Omental fat pad (tissue), 4 donors: ENCODE results near the gene SOX18. TPM values are rescaled to one million over a fixed set of nuclear protein-coding genes. Genes with fewer than 3 reads are reported as not detected.

Experiments used
- ATAC-seq: fragments of 150-250 bp; one replicate; pipeline ENCODE4 v1.9.1; 2016; ENCODE audit warnings: mild to moderate bottlenecking, moderate library complexity; ENCODE audit not compliant: low FRiP score
- DNase-seq: peaks from one replicate; pipeline ENCODE4 v3.0.0-alpha.2; 2019; ENCODE audit warnings: low spot score
- CTCF ChIP-seq, 3 donors: fragments of 450-650 bp; IDR thresholded peaks; one replicate each; pipeline ENCODE4 v1.5.1; 2016 to 2017; ENCODE audit warnings: antibody characterized with exemption in 3 of 3, mild to moderate bottlenecking in 3 of 3, moderate library complexity in 2 of 3
- total RNA-seq, 4 donors: library from RNA; depleted of rRNA; stranded (reverse); fragments of >200 nt; gene quantifications; one replicate each; pipeline ENCODE4 v1.1.0, GENCODE V29; 2016

Gene SOX18
- total RNA-seq, 4 donors from 2014 or later: 2.9 to 16.7 (median 7.7) TPM

DNA sequence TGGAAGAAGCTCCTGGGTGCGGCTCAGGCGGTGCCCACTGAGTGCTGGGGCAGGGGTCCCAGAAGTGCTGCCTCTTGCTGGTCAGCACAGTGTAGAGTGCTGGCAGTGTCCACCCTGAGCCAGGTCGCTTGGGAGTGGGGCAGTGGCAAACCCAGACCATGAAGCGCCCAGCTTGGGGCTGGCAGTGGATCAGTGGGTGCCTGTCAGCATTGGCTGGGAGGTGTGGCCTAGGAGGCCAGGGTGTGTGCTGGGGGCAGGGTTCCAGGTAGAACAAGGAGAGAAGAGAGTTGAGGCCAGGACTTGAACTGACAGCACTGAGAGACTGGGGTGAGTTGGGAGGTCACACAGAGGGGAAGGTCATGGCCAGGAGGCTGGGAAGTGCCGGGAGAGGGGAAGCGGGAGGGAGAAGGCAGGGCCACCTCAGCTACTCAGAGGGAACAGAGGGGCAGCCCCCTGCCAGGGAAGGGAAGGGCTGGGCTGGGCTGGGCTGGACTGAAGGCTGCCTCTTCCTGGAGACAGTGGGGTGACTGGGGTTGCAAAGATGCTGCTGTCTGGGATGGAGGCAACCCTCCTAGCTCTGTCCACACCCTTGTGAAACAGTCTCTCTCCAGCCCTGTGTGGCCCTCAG, 17.7 kb upstream of the SOX18 start:
- DNase-seq (no peak), ATAC-seq (no peak)
- TF ChIP-seq CTCF (IDR thresholded peaks at IDR 0.05): no peak

DNA sequence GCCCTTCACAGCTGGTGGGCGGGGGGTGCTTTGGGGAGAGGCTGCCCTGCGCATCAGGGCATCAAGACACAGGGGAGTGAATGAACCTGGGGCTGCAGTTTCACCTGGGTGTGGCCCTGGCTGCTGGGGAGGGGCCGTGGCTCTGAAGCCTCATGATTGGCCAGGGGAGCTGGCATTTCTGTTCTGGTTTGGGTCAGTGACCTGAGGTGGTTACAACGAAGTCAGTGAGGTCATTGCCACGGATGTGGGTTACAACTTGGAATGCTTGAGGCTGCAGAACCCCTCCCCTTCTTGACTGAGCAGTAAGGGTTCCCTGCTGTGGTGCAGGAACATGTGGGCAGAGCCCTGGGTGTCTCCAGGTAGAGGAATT, 16.5 kb upstream of the SOX18 start:
- TF ChIP-seq CTCF (IDR thresholded peaks at IDR 0.05): no peak
- no peak for ATAC-seq
- DNase-seq: no peak

GRCh38 chr20:64065062-64065973, 15.9 kb upstream of the SOX18 start:
- no peak for TF ChIP-seq CTCF (IDR thresholded peaks at IDR 0.05)
- ATAC-seq (no peak), DNase-seq (no peak)

- DNase-seq (no peak), ATAC-seq (peak; percentile 26)
- no peak for TF ChIP-seq CTCF (IDR thresholded peaks at IDR 0.05)
Measured at GRCh38 chr20:64064145-64064698, 14.8 kb upstream of the SOX18 start.

- DNase-seq (no peak), ATAC-seq (peak; percentile 35)
- TF ChIP-seq CTCF (IDR thresholded peaks at IDR 0.05): no peak
Measured at GRCh38 chr20:64063389-64064144, 14.1 kb upstream of the SOX18 start.

GRCh38 chr20:64062596-64063388, 13.4 kb upstream of the SOX18 start, which contains the start of gene TCEA2:
Gene TCEA2 (plus strand): TSS chr20:64063198. CDS start chr20:64063313, 115 bp downstream.
- no peak for TF ChIP-seq CTCF (IDR thresholded peaks at IDR 0.05)
- DNase-seq (peak; percentile 85), ATAC-seq (peak; percentile 92)
